GM10248 (cell line): ENCODE results near the gene TMEM132C.

ENCODE experiments used
- CTCF ChIA-PET: fragments of 300-600 bp; sonication (Branson Sonifier 250); formaldehyde crosslinking; extraction: SDS; loops from one replicate; lab custom pipeline; 2021; ENCODE audit warnings: antibody characterized with exemption; lab: Yijun Ruan, JAX
- POLR2A ChIA-PET: fragments of 350-650 bp; sonication (Branson Sonifier 250); formaldehyde crosslinking; extraction: SDS; loops from one replicate; lab custom pipeline; 2020; ENCODE audit warnings: antibody characterized with exemption; lab: Yijun Ruan, JAX
- DNase-seq: peaks from one replicate; pipeline ENCODE4 v3.0.0; 2012; ENCODE audit errors: extremely low spot score
- CTCF ChIP-seq: IDR thresholded peaks from 2 replicates; pipeline ENCODE4 v1.5.1; 2012; ENCODE audit warnings: mild to moderate bottlenecking, low read depth; ENCODE audit errors: extremely low read depth, missing control alignments, control extremely low read depth

TMEM132C gene

GRCh38 chr12:128660532-128661225 lies 393.7 kb downstream of the TMEM132C start:
- ChIA-PET CTCF (no interaction called here), POLR2A (no interaction called here)
- DNase-seq: no peak
- no peak for TF ChIP-seq CTCF

DNA sequence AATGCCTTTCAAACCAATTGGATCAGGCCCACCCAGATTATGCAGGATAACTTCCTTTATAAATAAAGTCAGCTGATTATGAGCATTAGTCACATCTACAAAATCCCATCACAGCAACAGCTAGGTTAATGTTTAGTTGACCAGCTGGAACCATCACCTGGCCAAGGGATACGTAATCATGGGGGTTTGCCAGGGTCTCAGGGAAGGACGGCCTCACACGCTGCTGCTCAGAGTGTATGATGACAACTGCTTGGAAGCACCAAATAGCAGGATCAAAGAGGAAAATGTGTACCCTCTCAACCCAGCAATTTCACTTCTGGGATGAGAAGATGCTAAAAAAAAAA lies 394.2 kb downstream of the TMEM132C start:
- ChIA-PET POLR2A (no interaction called here), CTCF (no interaction called here)
- no peak for TF ChIP-seq CTCF
- no peak for DNase-seq

- no peak for TF ChIP-seq CTCF
- ChIA-PET CTCF (interaction anchor here (1.0 kb wide), 1 partner anchor 17 kb away, joined by 3 read pairs; no protein-coding TSS in a partner anchor), POLR2A (no interaction called here)
- DNase-seq: no peak
These were observed 395.1 kb downstream of the TMEM132C start for GRCh38 chr12:128662101-128662500.

- DNase-seq: no peak
- CTCF ChIA-PET: no interaction called here
- POLR2A ChIA-PET: no interaction called here
- no peak for TF ChIP-seq CTCF
These were observed 397.5 kb downstream of the TMEM132C start for GRCh38 chr12:128664501-128664900.

GRCh38 chr12:128667193-128667592 lies 400.2 kb downstream of the TMEM132C start:
- CTCF ChIA-PET: no interaction called here
- no peak for DNase-seq
- POLR2A ChIA-PET: no interaction called here
- TF ChIP-seq CTCF: no peak

GRCh38 chr12:128671528-128672042 lies 404.6 kb downstream of the TMEM132C start:
- ChIA-PET CTCF (interaction anchor here (1.4 kb wide), 1 partner anchor 25 kb away, joined by 3 read pairs; no protein-coding TSS in a partner anchor), POLR2A (no interaction called here)
- TF ChIP-seq CTCF: no peak
- DNase-seq: no peak
